HepG2 (cell line): ENCODE measurements around the gene VEGFB. TPM values are rescaled to one million over a fixed set of nuclear protein-coding genes. Genes with fewer than 3 reads are reported as not detected.

Source experiments
- ATF1 ChIP-seq: IDR thresholded peaks from 2 replicates; pipeline ENCODE4 v1.6.1; 2016; ENCODE audit warnings: mild to moderate bottlenecking, control low read depth
- EHMT2 ChIP-seq: fragments of 200-600 bp; sonication (generic); IDR thresholded peaks from 2 replicates; pipeline ENCODE4 v1.7.0; 2017; ENCODE audit warnings: antibody characterized with exemption, low read depth, low read length, borderline replicate concordance
- GLI4 ChIP-seq: sonication (generic); formaldehyde crosslinking; IDR thresholded peaks from 2 replicates; pipeline ENCODE4 v1.5.1; 2020; ENCODE audit warnings: missing genetic modification reagents, mild to moderate bottlenecking, moderate library complexity, borderline replicate concordance
- IRF2 ChIP-seq: IDR thresholded peaks from 2 replicates; pipeline ENCODE4 v1.6.1; 2018; ENCODE audit warnings: missing genetic modification reagents, missing compliant biosample characterization
- MAFK ChIP-seq, 2 experiments: IDR thresholded peaks in 1 of 2; conservative IDR thresholded peaks in 1 of 2; 2 replicates each; pipeline ENCODE4 v1.6.1; 2011; ENCODE audit warnings: improper control_type of control experiment in 2 of 2, low read length in 2 of 2
- RFX3 ChIP-seq: IDR thresholded peaks from 2 replicates; pipeline ENCODE4 v1.6.1; 2016; ENCODE audit warnings: missing biosample characterization, missing genetic modification reagents
- RNF2 ChIP-seq: fragments of 450-650 bp; conservative IDR thresholded peaks from 2 replicates; pipeline ENCODE4 v1.6.1; 2016; ENCODE audit warnings: low read depth
- SMARCE1 ChIP-seq: fragments of 450-650 bp; IDR thresholded peaks from 2 replicates; pipeline ENCODE4 v1.6.1; 2017; ENCODE audit warnings: borderline replicate concordance
- SNRNP70 ChIP-seq: fragments of 200-400 bp; formaldehyde crosslinking; IDR thresholded peaks from 2 replicates; pipeline ENCODE4 v1.6.1; 2017; ENCODE audit warnings: mild to moderate bottlenecking, low read depth, low read length, moderate library complexity
- ZNF138 ChIP-seq: sonication (generic); formaldehyde crosslinking; IDR thresholded peaks from 2 replicates; pipeline ENCODE4 v1.5.0; 2020; ENCODE audit warnings: mild to moderate bottlenecking, low read depth, missing genetic modification reagents
- ZNF282 ChIP-seq: fragments of 450-650 bp; IDR thresholded peaks from 2 replicates; pipeline ENCODE4 v1.6.1; 2018; ENCODE audit not compliant: partially characterized antibody
- ZNF619 ChIP-seq: sonication (generic); formaldehyde crosslinking; IDR thresholded peaks from 2 replicates; pipeline ENCODE4 v1.4.0; 2020; ENCODE audit warnings: mild to moderate bottlenecking, missing genetic modification reagents
- ZNF749 ChIP-seq: sonication (generic); formaldehyde crosslinking; IDR thresholded peaks from 2 replicates; pipeline ENCODE4 v1.8.0; 2022; ENCODE audit warnings: mild to moderate bottlenecking, missing genetic modification reagents, moderate library complexity, borderline replicate concordance
- ZNF878 ChIP-seq: sonication (generic); formaldehyde crosslinking; IDR thresholded peaks from 2 replicates; pipeline ENCODE4 v1.8.1; 2023; ENCODE audit warnings: mild to moderate bottlenecking, missing genetic modification reagents, moderate library complexity
- polyA plus RNA-seq, 8 experiments: library from polyadenylated mRNA; depleted of rRNA in 3 of 8; stranded (reverse) in 7 of 8; unstranded in 1 of 8; fragments of >200 nt; fragmentation: Illumina TruSeq in 4 of 8; extraction: Trizol in 4 of 8; gene quantifications; 2 replicates each; pipeline versions ENCODE4 v1.2.1 to v1.2.3, GENCODE V29; 2011 to 2016; ENCODE audit warnings: low read depth in 4 of 8, missing spikeins in 1 of 8, mixed read lengths in 1 of 8; ENCODE audit not compliant: insufficient read depth in 1 of 8
- total RNA-seq, 5 experiments: library from RNA; depleted of rRNA; stranded (reverse); fragments of >200 nt; fragmentation: Illumina TruSeq; extraction: Trizol; gene quantifications; 2 replicates each; pipeline ENCODE4 v1.2.3, GENCODE V29; 2016; ENCODE audit warnings: low read depth in 1 of 5
- TF ChIP-seq, protein P1 (sequence below): IDR thresholded peaks from 2 replicates; pipeline ENCODE4 v1.6.1; 2016; ENCODE audit warnings: low read depth, missing genetic modification reagents, missing compliant biosample characterization
- TF ChIP-seq, protein P2 (sequence below): sonication (generic); formaldehyde crosslinking; IDR thresholded peaks from 2 replicates; pipeline ENCODE4 v1.5.0; 2020; ENCODE audit warnings: missing genetic modification reagents
- TF ChIP-seq, protein P3 (sequence below): sonication (generic); formaldehyde crosslinking; IDR thresholded peaks from 2 replicates; pipeline ENCODE4 v1.4.0; 2020; ENCODE audit warnings: low read depth, missing genetic modification reagents
- TF ChIP-seq, protein P4 (sequence below): sonication (generic); formaldehyde crosslinking; IDR thresholded peaks from 2 replicates; pipeline ENCODE4 v1.4.0; 2020; ENCODE audit warnings: mild to moderate bottlenecking, low read depth, missing genetic modification reagents

Gene VEGFB
- total and polyA plus RNA-seq, 2 of the 13 experiments (the other 11 are each of a cell fraction or from before 2014, with no cell fraction given), result 9.0 to 11.3 TPM

DNA sequence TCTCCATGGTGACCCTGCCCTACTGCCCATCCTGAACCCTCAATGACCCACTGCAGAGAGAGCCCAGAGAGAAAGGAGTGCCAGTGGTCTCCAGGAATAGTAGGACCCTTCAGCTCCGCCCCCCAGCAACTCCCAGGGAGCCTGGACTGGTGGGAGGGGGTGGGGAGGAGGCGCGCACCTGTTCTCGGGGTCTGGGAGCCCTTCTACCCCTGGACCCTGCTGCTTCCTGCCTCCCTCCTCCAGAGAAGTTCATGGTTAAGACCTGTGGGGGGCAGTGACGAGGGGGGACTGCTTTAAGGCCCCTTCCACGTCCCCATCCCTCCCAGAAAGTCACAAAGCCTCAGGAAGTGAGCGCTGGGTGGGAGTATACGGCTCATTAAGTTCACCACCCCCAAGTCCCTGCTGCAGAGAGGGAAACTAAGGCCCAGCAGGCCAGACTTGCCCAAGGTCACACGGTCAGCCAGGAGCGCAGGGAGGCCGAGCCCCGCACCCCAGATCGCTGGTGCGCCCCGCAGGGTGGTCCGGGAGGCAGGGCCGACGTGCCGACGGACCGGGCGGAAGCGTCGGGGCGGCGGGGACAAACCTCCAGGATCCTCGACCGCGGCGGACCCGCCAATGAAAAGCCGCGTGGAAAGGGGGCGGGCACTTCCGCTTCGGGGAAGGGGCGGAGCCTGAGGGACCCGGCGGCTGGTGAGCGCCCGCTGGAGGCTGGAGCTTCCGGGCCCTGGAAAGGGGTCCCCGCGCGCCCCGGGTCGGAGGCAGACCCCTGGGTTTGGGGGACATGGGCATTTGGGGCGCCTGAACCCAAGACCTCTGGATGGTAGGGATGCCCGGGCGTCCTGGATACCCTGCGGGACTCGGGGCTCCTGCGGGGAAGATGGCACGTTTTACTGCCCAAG lies 8.5 kb upstream of the VEGFB start, which contains the start of the genes NUDT22 and TRPT1 (continued):
- TF ChIP-seq, protein P1, sequence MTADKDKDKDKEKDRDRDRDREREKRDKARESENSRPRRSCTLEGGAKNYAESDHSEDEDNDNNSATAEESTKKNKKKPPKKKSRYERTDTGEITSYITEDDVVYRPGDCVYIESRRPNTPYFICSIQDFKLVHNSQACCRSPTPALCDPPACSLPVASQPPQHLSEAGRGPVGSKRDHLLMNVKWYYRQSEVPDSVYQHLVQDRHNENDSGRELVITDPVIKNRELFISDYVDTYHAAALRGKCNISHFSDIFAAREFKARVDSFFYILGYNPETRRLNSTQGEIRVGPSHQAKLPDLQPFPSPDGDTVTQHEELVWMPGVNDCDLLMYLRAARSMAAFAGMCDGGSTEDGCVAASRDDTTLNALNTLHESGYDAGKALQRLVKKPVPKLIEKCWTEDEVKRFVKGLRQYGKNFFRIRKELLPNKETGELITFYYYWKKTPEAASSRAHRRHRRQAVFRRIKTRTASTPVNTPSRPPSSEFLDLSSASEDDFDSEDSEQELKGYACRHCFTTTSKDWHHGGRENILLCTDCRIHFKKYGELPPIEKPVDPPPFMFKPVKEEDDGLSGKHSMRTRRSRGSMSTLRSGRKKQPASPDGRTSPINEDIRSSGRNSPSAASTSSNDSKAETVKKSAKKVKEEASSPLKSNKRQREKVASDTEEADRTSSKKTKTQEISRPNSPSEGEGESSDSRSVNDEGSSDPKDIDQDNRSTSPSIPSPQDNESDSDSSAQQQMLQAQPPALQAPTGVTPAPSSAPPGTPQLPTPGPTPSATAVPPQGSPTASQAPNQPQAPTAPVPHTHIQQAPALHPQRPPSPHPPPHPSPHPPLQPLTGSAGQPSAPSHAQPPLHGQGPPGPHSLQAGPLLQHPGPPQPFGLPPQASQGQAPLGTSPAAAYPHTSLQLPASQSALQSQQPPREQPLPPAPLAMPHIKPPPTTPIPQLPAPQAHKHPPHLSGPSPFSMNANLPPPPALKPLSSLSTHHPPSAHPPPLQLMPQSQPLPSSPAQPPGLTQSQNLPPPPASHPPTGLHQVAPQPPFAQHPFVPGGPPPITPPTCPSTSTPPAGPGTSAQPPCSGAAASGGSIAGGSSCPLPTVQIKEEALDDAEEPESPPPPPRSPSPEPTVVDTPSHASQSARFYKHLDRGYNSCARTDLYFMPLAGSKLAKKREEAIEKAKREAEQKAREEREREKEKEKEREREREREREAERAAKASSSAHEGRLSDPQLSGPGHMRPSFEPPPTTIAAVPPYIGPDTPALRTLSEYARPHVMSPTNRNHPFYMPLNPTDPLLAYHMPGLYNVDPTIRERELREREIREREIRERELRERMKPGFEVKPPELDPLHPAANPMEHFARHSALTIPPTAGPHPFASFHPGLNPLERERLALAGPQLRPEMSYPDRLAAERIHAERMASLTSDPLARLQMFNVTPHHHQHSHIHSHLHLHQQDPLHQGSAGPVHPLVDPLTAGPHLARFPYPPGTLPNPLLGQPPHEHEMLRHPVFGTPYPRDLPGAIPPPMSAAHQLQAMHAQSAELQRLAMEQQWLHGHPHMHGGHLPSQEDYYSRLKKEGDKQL (CRISPR knock-in tag), result no peak
- TF ChIP-seq MAFK (conservative IDR thresholded peaks at IDR 0.05 in 1 of 2, IDR thresholded peaks at IDR 0.05 in 1 of 2; ENCODE audit: low read length in 2 of 2) (no peak), ZNF878 (CRISPR knock-in tag) (no peak), ATF1 (CRISPR knock-in tag) (no peak), RFX3 (CRISPR knock-in tag) (no peak), EHMT2 (no peak), SNRNP70 (no peak), ZNF282 (no peak), IRF2 (0 out of 2 replicates have a peak, but pooled peaks have one; percentile 26), SMARCE1 (no peak), GLI4 (no peak), ZNF619 (CRISPR knock-in tag) (no peak), RNF2 (no peak), ZNF138 (CRISPR knock-in tag) (no peak), ZNF749 (CRISPR knock-in tag) (no peak)
- TF ChIP-seq, protein P2, sequence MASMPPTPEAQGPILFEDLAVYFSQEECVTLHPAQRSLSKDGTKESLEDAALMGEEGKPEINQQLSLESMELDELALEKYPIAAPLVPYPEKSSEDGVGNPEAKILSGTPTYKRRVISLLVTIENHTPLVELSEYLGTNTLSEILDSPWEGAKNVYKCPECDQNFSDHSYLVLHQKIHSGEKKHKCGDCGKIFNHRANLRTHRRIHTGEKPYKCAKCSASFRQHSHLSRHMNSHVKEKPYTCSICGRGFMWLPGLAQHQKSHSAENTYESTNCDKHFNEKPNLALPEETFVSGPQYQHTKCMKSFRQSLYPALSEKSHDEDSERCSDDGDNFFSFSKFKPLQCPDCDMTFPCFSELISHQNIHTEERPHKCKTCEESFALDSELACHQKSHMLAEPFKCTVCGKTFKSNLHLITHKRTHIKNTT, result no peak
- TF ChIP-seq, protein P3, sequence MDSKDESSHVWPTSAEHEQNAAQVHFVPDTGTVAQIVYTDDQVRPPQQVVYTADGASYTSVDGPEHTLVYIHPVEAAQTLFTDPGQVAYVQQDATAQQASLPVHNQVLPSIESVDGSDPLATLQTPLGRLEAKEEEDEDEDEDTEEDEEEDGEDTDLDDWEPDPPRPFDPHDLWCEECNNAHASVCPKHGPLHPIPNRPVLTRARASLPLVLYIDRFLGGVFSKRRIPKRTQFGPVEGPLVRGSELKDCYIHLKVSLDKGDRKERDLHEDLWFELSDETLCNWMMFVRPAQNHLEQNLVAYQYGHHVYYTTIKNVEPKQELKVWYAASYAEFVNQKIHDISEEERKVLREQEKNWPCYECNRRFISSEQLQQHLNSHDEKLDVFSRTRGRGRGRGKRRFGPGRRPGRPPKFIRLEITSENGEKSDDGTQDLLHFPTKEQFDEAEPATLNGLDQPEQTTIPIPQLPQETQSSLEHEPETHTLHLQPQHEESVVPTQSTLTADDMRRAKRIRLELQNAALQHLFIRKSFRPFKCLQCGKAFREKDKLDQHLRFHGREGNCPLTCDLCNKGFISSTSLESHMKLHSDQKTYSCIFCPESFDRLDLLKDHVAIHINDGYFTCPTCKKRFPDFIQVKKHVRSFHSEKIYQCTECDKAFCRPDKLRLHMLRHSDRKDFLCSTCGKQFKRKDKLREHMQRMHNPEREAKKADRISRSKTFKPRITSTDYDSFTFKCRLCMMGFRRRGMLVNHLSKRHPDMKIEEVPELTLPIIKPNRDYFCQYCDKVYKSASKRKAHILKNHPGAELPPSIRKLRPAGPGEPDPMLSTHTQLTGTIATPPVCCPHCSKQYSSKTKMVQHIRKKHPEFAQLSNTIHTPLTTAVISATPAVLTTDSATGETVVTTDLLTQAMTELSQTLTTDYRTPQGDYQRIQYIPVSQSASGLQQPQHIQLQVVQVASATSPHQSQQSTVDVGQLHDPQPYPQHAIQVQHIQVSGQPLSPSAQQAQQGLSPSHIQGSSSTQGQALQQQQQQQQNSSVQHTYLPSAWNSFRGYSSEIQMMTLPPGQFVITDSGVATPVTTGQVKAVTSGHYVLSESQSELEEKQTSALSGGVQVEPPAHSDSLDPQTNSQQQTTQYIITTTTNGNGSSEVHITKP (CRISPR knock-in tag), result 0 out of 2 replicates have a peak, but pooled peaks have one; percentile 21
- TF ChIP-seq, protein P4, sequence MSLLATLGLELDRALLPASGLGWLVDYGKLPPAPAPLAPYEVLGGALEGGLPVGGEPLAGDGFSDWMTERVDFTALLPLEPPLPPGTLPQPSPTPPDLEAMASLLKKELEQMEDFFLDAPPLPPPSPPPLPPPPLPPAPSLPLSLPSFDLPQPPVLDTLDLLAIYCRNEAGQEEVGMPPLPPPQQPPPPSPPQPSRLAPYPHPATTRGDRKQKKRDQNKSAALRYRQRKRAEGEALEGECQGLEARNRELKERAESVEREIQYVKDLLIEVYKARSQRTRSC (CRISPR knock-in tag), result no peak
